Heart left ventricle (tissue), 13 donors: ENCODE results near the gene CYP4A22.
"Not testable (repeated sequence)": the region's sequence is repeated elsewhere in the genome, so short reads cannot be mapped to it uniquely, and the experiment has no call there.

ENCODE experiments used
- POLR2A ChIP-seq, 2 donors: fragments of 450-650 bp; IDR thresholded peaks; one replicate each; pipeline ENCODE4 v1.6.1; 2017; ENCODE audit warnings: antibody characterized with exemption in 2 of 2, mild to moderate bottlenecking in 2 of 2, moderate library complexity in 2 of 2
- TF ChIP-seq, protein P1 (sequence below), 12 donors: fragments of 200-600 bp; sonication (generic) in 4 of 12; IDR thresholded peaks; one replicate each; pipeline versions ENCODE4 v1.5.0 to v1.8.0; 2018 to 2022; ENCODE audit warnings: antibody characterized with exemption in 12 of 12, mild to moderate bottlenecking in 5 of 12
- donor health status: ischemic (EF 13 %, LVEDD 7.1; RV severe dilation, severe dysfunction).
- donor health status: DM: no; HTN: yes; CAD: no.
- donor health status: DM: no; HTN: no; CAD: no.
- donor health status: ischemic (EF 25% LVEDD 6.9; RV normal size, moderate dysfunction).
- donor health status: ischemic (EF 25% LVEDD 5.7; RV mildly dilated, moderate dysfunction).
- donor health status: ischemic (EF 35%, LVEDD 5.7; RV mildly dilated, moderate dysfunction).
- donor health status: nonischemic (EF 11% LVEDD 7.7; RV severe dilation, severe dysfunction).
- donor health status: DM: yes; HTN: yes; CAD: no.
- donor health status: PGD.
- donor health status: ischemic (EF 29% LVEDD 5.4; RV normal size, mild dysfunction).
- donor health status: nonischemic (EF 23%, LVEDD 6.1; RV moderate dilation, normal function).

DNA sequence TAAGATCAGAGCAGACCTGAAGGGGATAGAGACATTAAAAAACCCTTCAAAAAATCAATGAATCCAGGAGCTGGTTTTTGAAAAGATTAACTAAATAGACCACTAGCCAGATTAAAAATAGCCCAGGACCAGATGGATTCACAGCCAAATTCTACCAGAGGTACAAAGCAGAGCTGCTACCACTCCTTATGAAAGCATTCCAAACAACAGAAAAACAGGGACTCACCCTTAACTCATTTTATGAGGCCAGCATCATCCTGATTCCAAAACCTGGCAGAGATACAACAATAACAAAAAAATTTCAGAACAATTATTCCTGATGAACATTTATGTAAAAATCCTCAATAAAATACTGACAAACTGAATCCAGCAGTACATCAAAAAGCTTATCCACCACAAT lies 19.2 kb downstream of the CYP4A22 start:
- TF ChIP-seq POLR2A (IDR thresholded peaks at IDR 0.05), result not testable (repeated sequence)
- TF ChIP-seq, protein P1, sequence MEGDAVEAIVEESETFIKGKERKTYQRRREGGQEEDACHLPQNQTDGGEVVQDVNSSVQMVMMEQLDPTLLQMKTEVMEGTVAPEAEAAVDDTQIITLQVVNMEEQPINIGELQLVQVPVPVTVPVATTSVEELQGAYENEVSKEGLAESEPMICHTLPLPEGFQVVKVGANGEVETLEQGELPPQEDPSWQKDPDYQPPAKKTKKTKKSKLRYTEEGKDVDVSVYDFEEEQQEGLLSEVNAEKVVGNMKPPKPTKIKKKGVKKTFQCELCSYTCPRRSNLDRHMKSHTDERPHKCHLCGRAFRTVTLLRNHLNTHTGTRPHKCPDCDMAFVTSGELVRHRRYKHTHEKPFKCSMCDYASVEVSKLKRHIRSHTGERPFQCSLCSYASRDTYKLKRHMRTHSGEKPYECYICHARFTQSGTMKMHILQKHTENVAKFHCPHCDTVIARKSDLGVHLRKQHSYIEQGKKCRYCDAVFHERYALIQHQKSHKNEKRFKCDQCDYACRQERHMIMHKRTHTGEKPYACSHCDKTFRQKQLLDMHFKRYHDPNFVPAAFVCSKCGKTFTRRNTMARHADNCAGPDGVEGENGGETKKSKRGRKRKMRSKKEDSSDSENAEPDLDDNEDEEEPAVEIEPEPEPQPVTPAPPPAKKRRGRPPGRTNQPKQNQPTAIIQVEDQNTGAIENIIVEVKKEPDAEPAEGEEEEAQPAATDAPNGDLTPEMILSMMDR (IDR thresholded peaks at IDR 0.05), result not testable (repeated sequence)
